IMR-90 (cell line): ENCODE measurements around the gene NCS1. TPM values are rescaled to one million over a fixed set of nuclear protein-coding genes. Genes with fewer than 3 reads are reported as not detected.

ENCODE experiments used
- ATAC-seq: fragments of 200-7000 bp; cut with Tn5 transposase; 2 replicates; pipeline ENCODE4 v1.9.1; 2020; ENCODE audit warnings: low read depth, mild to moderate bottlenecking, moderate library complexity
- BruUV-seq: library from RNA; stranded (reverse); fragments of 400-500 nt; replicated peaks from 2 replicates; lab custom pipeline; 2021; lab: Mats Ljungman, UMichigan
- CTCF ChIA-PET: fragments of 300-600 bp; formaldehyde crosslinking; extraction: SDS; loops from one replicate; lab custom pipeline; 2021; ENCODE audit warnings: antibody characterized with exemption; lab: Yijun Ruan, JAX
- POLR2A ChIA-PET: fragments of 300-600 bp; sonication (Branson Sonifier 250); formaldehyde crosslinking; loops from one replicate; lab custom pipeline; 2022; ENCODE audit warnings: antibody characterized with exemption; ENCODE audit not compliant: unreplicated experiment; lab: Charles Lee
- DNase-seq: peaks from one replicate; pipeline ENCODE4 v3.0.0; 2013
- H2AFZ ChIP-seq: replicated peaks from 2 replicates; pipeline ENCODE3; 2013; ENCODE audit warnings: low read length, mild to moderate bottlenecking; ENCODE audit not compliant: poor library complexity
- H2AK5ac ChIP-seq: 2 replicates; pipeline ENCODE4 v1.6.1; 2013; ENCODE audit warnings: low read depth, low read length, inconsistent platforms
- H2AK9ac ChIP-seq: replicated peaks from 2 replicates; pipeline ENCODE3; 2013; ENCODE audit warnings: mild to moderate bottlenecking, low read depth, low read length, moderate library complexity; ENCODE audit not compliant: poor library complexity
- H2BK120ac ChIP-seq: 2 replicates; pipeline ENCODE4 v1.6.1; 2013; ENCODE audit warnings: low read depth, low read length, inconsistent platforms
- H2BK15ac ChIP-seq: 3 replicates; pipeline ENCODE4 v1.6.1; 2013; ENCODE audit warnings: low read depth, low read length, inconsistent platforms
- H2BK20ac ChIP-seq: 2 replicates; pipeline ENCODE4 v1.6.1; 2013; ENCODE audit warnings: low read depth, mild to moderate bottlenecking, inconsistent platforms, low read length, moderate library complexity
- H2BK5ac ChIP-seq: 2 replicates; pipeline ENCODE4 v1.6.1; 2013; ENCODE audit warnings: mild to moderate bottlenecking, low read depth, low read length, inconsistent platforms; ENCODE audit not compliant: poor library complexity, severe bottlenecking
- H3K14ac ChIP-seq: replicated peaks from 2 replicates; pipeline ENCODE4 v1.6.1; 2013; ENCODE audit warnings: low read depth, low read length, inconsistent platforms
- H3K18ac ChIP-seq: 2 replicates; pipeline ENCODE4 v1.6.1; 2013; ENCODE audit warnings: low read depth, low read length, control low read depth
- H3K23ac ChIP-seq: 2 replicates; pipeline ENCODE4 v1.6.1; 2013; ENCODE audit warnings: low read depth, low read length, inconsistent platforms
- H3K27ac ChIP-seq: 2 replicates; pipeline ENCODE4 v1.5.1; 2013; ENCODE audit warnings: mild to moderate bottlenecking, control low read depth, low read length; ENCODE audit not compliant: insufficient read depth
- H3K27me3 ChIP-seq: 2 replicates; pipeline ENCODE4 v1.6.1; 2013; ENCODE audit warnings: low read length; ENCODE audit not compliant: control insufficient read depth, insufficient read depth
- H3K36me3 ChIP-seq: 2 replicates; pipeline ENCODE4 v1.6.1; 2013; ENCODE audit warnings: low read length, mixed read lengths; ENCODE audit not compliant: control insufficient read depth, insufficient read depth
- H3K4ac ChIP-seq: 2 replicates; pipeline ENCODE4 v1.6.1; 2013; ENCODE audit warnings: low read depth, low read length, inconsistent platforms
- H3K4me1 ChIP-seq: 2 replicates; pipeline ENCODE4 v1.6.1; 2013; ENCODE audit warnings: low read length, mixed read lengths; ENCODE audit not compliant: control insufficient read depth, insufficient read depth
- H3K4me2 ChIP-seq: 2 replicates; pipeline ENCODE4 v1.6.1; 2013; ENCODE audit warnings: low read depth, mild to moderate bottlenecking, control low read depth, low read length, moderate library complexity
- H3K4me3 ChIP-seq: 2 replicates; pipeline ENCODE4 v1.5.1; 2013; ENCODE audit warnings: low read depth, mild to moderate bottlenecking, control low read depth, low read length, moderate library complexity; ENCODE audit not compliant: insufficient read depth
- H3K56ac ChIP-seq: 2 replicates; pipeline ENCODE4 v1.6.1; 2013; ENCODE audit warnings: low read length, inconsistent platforms; ENCODE audit not compliant: insufficient read depth; ENCODE audit errors: extremely low read depth
- H3K79me1 ChIP-seq, 2 experiments: 2 replicates each; pipeline ENCODE4 v1.6.1; 2013; ENCODE audit warnings: low read length in 2 of 2, inconsistent platforms in 1 of 2, low read depth in 1 of 2
- H3K9ac ChIP-seq: 2 replicates; pipeline ENCODE4 v1.6.1; 2013; ENCODE audit warnings: low read depth, low read length, control low read depth
- H3K9me1 ChIP-seq: 2 replicates; pipeline ENCODE4 v1.6.1; 2013; ENCODE audit warnings: low read length, inconsistent platforms; ENCODE audit not compliant: insufficient read depth
- H3K9me3 ChIP-seq: 2 replicates; pipeline ENCODE4 v1.6.1; 2013; ENCODE audit warnings: low read length; ENCODE audit not compliant: control insufficient read depth, insufficient read depth
- H4K20me1 ChIP-seq: 2 replicates; pipeline ENCODE4 v1.6.1; 2013; ENCODE audit warnings: low read length, inconsistent platforms; ENCODE audit not compliant: insufficient read depth
- H4K5ac ChIP-seq: 2 replicates; pipeline ENCODE4 v1.6.1; 2013; ENCODE audit warnings: mild to moderate bottlenecking, low read depth, low read length, control low read depth
- H4K8ac ChIP-seq, 2 experiments: 2 replicates each; pipeline ENCODE4 v1.6.1; 2013; ENCODE audit warnings: low read depth in 2 of 2, low read length in 2 of 2, control low read depth in 1 of 2, inconsistent platforms in 1 of 2
- H4K91ac ChIP-seq: 2 replicates; pipeline ENCODE4 v1.6.1; 2013; ENCODE audit warnings: low read depth, low read length, inconsistent platforms; ENCODE audit not compliant: insufficient read depth
- BHLHE40 ChIP-seq: fragments of 150-350 bp; IDR thresholded peaks from 2 replicates; pipeline ENCODE4 v1.6.1; 2016; ENCODE audit warnings: mild to moderate bottlenecking, low read depth, low read length
- FOS ChIP-seq: fragments of 150-350 bp; IDR thresholded peaks from 2 replicates; pipeline ENCODE4 v1.6.1; 2016; ENCODE audit warnings: low read depth, low read length
- POLR2A ChIP-seq: IDR thresholded peaks from 2 replicates; pipeline ENCODE4 v1.6.1; 2012; ENCODE audit warnings: mild to moderate bottlenecking, low read depth, low read length
- WGBS, 2 experiments: methylation state at CpG; one replicate each; pipeline versions ENCODE4 v1.1.5 to v1.1.7; 2013; ENCODE audit warnings: missing lambda C conversion rate in 2 of 2; ENCODE audit not compliant: insufficient read length in 1 of 2; ENCODE audit errors: extremely low coverage in 2 of 2; 5-methylcytosine and 5-hydroxymethylcytosine counted together
- dilution Hi-C: fragments of 300-500 bp; cut with HindIII; formaldehyde crosslinking; loops from one replicate; pipeline ENCODE4 v1.14.3; 2018; ENCODE audit warnings: low sequenced_read_pairs; ENCODE audit not compliant: unreplicated experiment
- in situ Hi-C: fragments of 300-500 bp; cut with MboI; formaldehyde crosslinking; loops from 3 replicates; pipeline ENCODE4 v1.14.3; 2019; ENCODE audit warnings: low sequenced_read_pairs, inconsistent platforms, mixed read lengths
- intact Hi-C: fragments of 100-400 bp; cut with micrococcal nuclease; formaldehyde crosslinking; loops from 2 replicates; pipeline ENCODE4 v1.10.0; 2022
- polyA plus RNA-seq, 3 experiments: library from polyadenylated mRNA; depleted of rRNA; stranded (reverse); fragments of >200 nt; gene quantifications; 2 replicates each; pipeline ENCODE4 v1.2.3, GENCODE V29; 2012; ENCODE audit warnings: low replicate concordance in 1 of 3
- total RNA-seq: library from RNA; depleted of rRNA; stranded (reverse); fragments of >200 nt; gene quantifications from 2 replicates; pipeline ENCODE4 v1.2.3, GENCODE V29; 2012
- TF ChIP-seq, protein P1 (sequence below): fragments of 150-350 bp; IDR thresholded peaks from 2 replicates; pipeline ENCODE4 v1.6.1; 2016; ENCODE audit warnings: low read depth, mild to moderate bottlenecking, low read length, moderate library complexity, borderline replicate concordance

Gene NCS1
- total and polyA plus RNA-seq, 2 of the 4 experiments (the other 2 are of a cell fraction) = 41.0 to 60.5 TPM

DNA sequence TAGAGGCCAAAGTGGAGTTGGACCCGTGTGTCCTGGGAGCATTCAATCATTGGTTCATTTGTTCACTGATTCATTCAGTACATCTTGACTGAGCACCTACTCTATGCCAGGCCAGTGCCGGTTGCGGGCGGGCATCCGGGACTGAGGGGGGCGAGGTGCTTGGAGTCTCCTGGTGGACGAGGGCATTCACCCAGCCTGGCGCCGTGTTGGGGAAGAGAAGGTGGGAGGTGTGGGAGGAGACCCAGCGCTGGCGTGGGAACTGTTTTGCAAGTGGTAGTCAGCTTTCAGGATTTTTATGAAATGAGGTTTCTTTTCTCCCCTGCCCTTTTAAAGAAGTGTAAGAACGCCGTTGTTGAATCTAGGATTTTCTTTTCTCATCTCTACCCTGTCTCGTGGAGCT, 37.2 kb downstream of the NCS1 start:
- no peak overlapping the region for H3K4me2 ChIP-seq
- no peaks in the 10 kb centered on the region for H3K27me3 ChIP-seq
- no peak overlapping the region for H3K27ac ChIP-seq
- ChIA-PET CTCF (no interaction called here), POLR2A (no interaction called here)
- no peak overlapping the region for H2BK20ac ChIP-seq
- WGBS, 2 experiments = 77% methylated on average over 8 of the region's 14 CpGs; no CpG with 5 or more reads in 1 of the 2 experiments
- no peak for DNase-seq
- no peak overlapping the region for H3K4ac ChIP-seq
- TF ChIP-seq FOS (no peak), BHLHE40 (no peak), POLR2A (no peak)
- TF ChIP-seq, protein P1, sequence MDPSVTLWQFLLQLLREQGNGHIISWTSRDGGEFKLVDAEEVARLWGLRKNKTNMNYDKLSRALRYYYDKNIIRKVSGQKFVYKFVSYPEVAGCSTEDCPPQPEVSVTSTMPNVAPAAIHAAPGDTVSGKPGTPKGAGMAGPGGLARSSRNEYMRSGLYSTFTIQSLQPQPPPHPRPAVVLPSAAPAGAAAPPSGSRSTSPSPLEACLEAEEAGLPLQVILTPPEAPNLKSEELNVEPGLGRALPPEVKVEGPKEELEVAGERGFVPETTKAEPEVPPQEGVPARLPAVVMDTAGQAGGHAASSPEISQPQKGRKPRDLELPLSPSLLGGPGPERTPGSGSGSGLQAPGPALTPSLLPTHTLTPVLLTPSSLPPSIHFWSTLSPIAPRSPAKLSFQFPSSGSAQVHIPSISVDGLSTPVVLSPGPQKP = no peak
- no peak overlapping the region for H2BK5ac ChIP-seq
- dilution Hi-C loops = no loop called here
- no peak overlapping the region for H3K9ac ChIP-seq
- H4K8ac ChIP-seq = no peak overlapping the region
- no peak overlapping the region for H2AK5ac ChIP-seq
- H3K18ac ChIP-seq = no peak overlapping the region
- in situ Hi-C loops = no loop called here
- peaks cover 7% of the 10 kb centered on the region; the same call in 1 of the 2 replicates for H3K9me1 ChIP-seq
- H3K4me3 ChIP-seq = no peak overlapping the region
- peaks cover 50% of the 10 kb centered on the region for H4K20me1 ChIP-seq
- no peak overlapping the region for H3K56ac ChIP-seq
- no peak for ATAC-seq
- no peak overlapping the region for H2BK15ac ChIP-seq
- H2BK120ac ChIP-seq = no peak overlapping the region
- no TSS peak for BruUV-seq
- H3K23ac ChIP-seq = no peak overlapping the region
- intact Hi-C loops = no loop called here
- no peak overlapping the region for H3K14ac ChIP-seq
- H4K91ac ChIP-seq = no peak overlapping the region
- no peak overlapping the region for H4K5ac ChIP-seq
- H3K79me1 ChIP-seq = peaks cover 21 to 75% of the 10 kb centered on the region in 2 experiments
- no peak overlapping the region for H2AK9ac ChIP-seq
- H3K9me3 ChIP-seq = no peaks in the 10 kb centered on the region
- H2AFZ ChIP-seq = no peak overlapping the region
- peaks cover 15% of the 10 kb centered on the region for H3K36me3 ChIP-seq
- peaks cover 6% of the 10 kb centered on the region for H3K4me1 ChIP-seq
